Bronchial epithelial cell (primary cell): ENCODE results near the gene ARHGDIA. TPM values are rescaled to one million over a fixed set of nuclear protein-coding genes. Genes with fewer than 3 reads are reported as not detected.
"Not testable (repeated sequence)": the region's sequence is repeated elsewhere in the genome, so short reads cannot be mapped to it uniquely, and the experiment has no call there.

Experiments
- DNase-seq: peaks from one replicate; pipeline ENCODE4 v3.0.0-alpha.2; 2010; ENCODE audit warnings: low read depth
- FAIRE-seq: peaks from 2 replicates; lab custom pipeline; 2011; peaks lifted over from hg19 to GRCh38; lab: Jason Lieb, UNC
- H3K27me3 ChIP-seq: 2 replicates; pipeline ENCODE4 v1.5.1; 2011; ENCODE audit warnings: low read length; ENCODE audit not compliant: control insufficient read depth, insufficient read depth
- H3K36me3 ChIP-seq: 2 replicates; pipeline ENCODE4 v1.5.1; 2011; ENCODE audit warnings: low read length; ENCODE audit not compliant: control insufficient read depth, insufficient read depth
- H3K4me3 ChIP-seq: 2 replicates; pipeline ENCODE4 v1.5.1; 2011; ENCODE audit warnings: mild to moderate bottlenecking, low read depth, low read length, control low read depth
- CTCF ChIP-seq: IDR thresholded peaks from 2 replicates; pipeline ENCODE4 v1.5.1; 2011; ENCODE audit warnings: mild to moderate bottlenecking, moderate library complexity, low read length, control low read depth, inconsistent platforms; ENCODE audit not compliant: insufficient read depth, severe bottlenecking
- total RNA-seq: library from RNA; depleted of rRNA; stranded (reverse); fragments of >200 nt; gene quantifications from 2 replicates; pipeline ENCODE4 v1.2.1, GENCODE V29; 2014

The ARHGDIA gene
- total RNA-seq = 57.4 and 67.0 TPM in 2 replicates

- no peak for FAIRE-seq
- Histone ChIP-seq H3K27me3 (no peaks in the 10 kb centered on the region), H3K4me3 (peak within 1 kb of the TSS; percentile 68), H3K36me3 (peaks cover 20% of the 10 kb centered on the region)
- TF ChIP-seq CTCF = no peak
- DNase-seq = no peak
These were observed at the start of gene ARHGDIA for GRCh38 chr17:81870981-81871386. Gene ARHGDIA, minus strand, starts transcription at chr17:81871337. Its CDS starts 1,407 bp downstream, at chr17:81869930.

- DNase-seq = no peak
- FAIRE-seq = peak; percentile 94
- H3K36me3 ChIP-seq = peaks cover 34% of the 10 kb centered on the region
- no peaks in the 10 kb centered on the region for H3K27me3 ChIP-seq
- H3K4me3 ChIP-seq = no peak overlapping the region
- TF ChIP-seq CTCF = no peak
These were observed 47.9 kb upstream of the ARHGDIA start for GRCh38 chr17:81918832-81919545.

- DNase-seq, H3K27me3 ChIP-seq, FAIRE-seq, H3K4me3 ChIP-seq: not testable (repeated sequence)
- peaks cover 41% of the 10 kb centered on the region for H3K36me3 ChIP-seq
These were observed 47.2 kb upstream of the ARHGDIA start for GRCh38 chr17:81918333-81918669.

GRCh38 chr17:81917565-81918332 lies 46.6 kb upstream of the ARHGDIA start, which contains the start of gene SIRT7:
Gene SIRT7, minus strand, starts transcription at chr17:81918176. Its CDS starts 45 bp downstream, at chr17:81918131.
- H3K27me3 ChIP-seq = no peaks in the 10 kb centered on the region
- peaks cover 42% of the 10 kb centered on the region for H3K36me3 ChIP-seq
- FAIRE-seq = no peak
- no peak for TF ChIP-seq CTCF
- peak within 1 kb of the TSS; percentile 46 for H3K4me3 ChIP-seq
- DNase-seq = peak; percentile 48

- Histone ChIP-seq H3K27me3 (no peaks in the 10 kb centered on the region), H3K4me3 (peak overlapping the region; percentile 46), H3K36me3 (peaks cover 45% of the 10 kb centered on the region)
- no peak for FAIRE-seq
- TF ChIP-seq CTCF = no peak
- DNase-seq = peak; percentile 84
These were observed 45.3 kb upstream of the ARHGDIA start for GRCh38 chr17:81916234-81917001.

- no peak for TF ChIP-seq CTCF
- FAIRE-seq = no peak
- no peaks in the 10 kb centered on the region for H3K27me3 ChIP-seq
- no peak overlapping the region for H3K4me3 ChIP-seq
- H3K36me3 ChIP-seq = peaks cover 39% of the 10 kb centered on the region
- DNase-seq = no peak
These were observed 44.2 kb upstream of the ARHGDIA start for GRCh38 chr17:81915331-81915730.
